HFFc6 (cell line): Measurements from ENCODE around the gene PLAAT3. TPM values are rescaled to one million over a fixed set of nuclear protein-coding genes. Genes with fewer than 3 reads are reported as not detected.

Experiments used
- DNase-seq: peaks from one replicate; pipeline ENCODE4 v3.0.0-alpha.2; 2018
- H3K27ac Mint-ChIP-seq: 2 replicates; pipeline ENCODE4 v1.8.0; 2020; ENCODE audit warnings: mild to moderate bottlenecking, mixed read lengths
- H3K27me3 Mint-ChIP-seq: 2 replicates; pipeline ENCODE4 v1.8.0; 2021; ENCODE audit warnings: mild to moderate bottlenecking, moderate library complexity, mixed read lengths; ENCODE audit not compliant: insufficient read depth
- H3K36me3 Mint-ChIP-seq: 2 replicates; pipeline ENCODE4 v1.8.0; 2021; ENCODE audit warnings: low read depth, mixed read lengths
- H3K4me1 Mint-ChIP-seq: 2 replicates; pipeline ENCODE4 v1.8.0; 2020; ENCODE audit warnings: low read depth, mixed read lengths
- H3K4me3 Mint-ChIP-seq: 2 replicates; pipeline ENCODE4 v1.8.0; 2020; ENCODE audit warnings: mild to moderate bottlenecking, moderate library complexity, mixed read lengths
- H3K9me3 Mint-ChIP-seq: 2 replicates; pipeline ENCODE4 v1.8.0; 2020; ENCODE audit warnings: mild to moderate bottlenecking, mixed read lengths
- CTCF ChIP-seq: fragments of 200-600 bp; sonication (generic); IDR thresholded peaks from 2 replicates; pipeline ENCODE4 v1.5.0; 2021; ENCODE audit warnings: antibody characterized with exemption, mild to moderate bottlenecking
- total RNA-seq, 6 experiments: library from RNA; stranded (reverse); fragmentation: NEBNext Ultra II Directional; extraction: Animal tissue kit (Norgen Biotek cat#: 25700); gene quantifications; 2 replicates in 1 of 6; 3 replicates in 5 of 6; pipeline ENCODE4 v1.2.3, GENCODE V29; 2021

Gene PLAAT3
- total RNA-seq, 6 experiments from 2014 or later, result 8.0 to 11.2 (median 8.6) TPM

GRCh38 chr11:63613517-63614135 lies 607 bp downstream of the PLAAT3 start:
- no peaks in the 10 kb centered on the region for H3K9me3 Mint-ChIP-seq
- no peaks in the 10 kb centered on the region for H3K36me3 Mint-ChIP-seq
- no peak for DNase-seq
- TF ChIP-seq CTCF, result no peak
- H3K4me3 Mint-ChIP-seq, result peak overlapping the region; percentile 89
- peak overlapping the region; percentile 26; the same call in 1 of the 2 replicates for H3K27ac Mint-ChIP-seq
- peaks cover 41% of the 10 kb centered on the region for H3K4me1 Mint-ChIP-seq
- H3K27me3 Mint-ChIP-seq, result no peaks in the 10 kb centered on the region; the same call in 1 of the 2 replicates

GRCh38 chr11:63612181-63612580 lies 2.1 kb downstream of the PLAAT3 start:
- H3K27me3 Mint-ChIP-seq, result no peaks in the 10 kb centered on the region; the same call in 1 of the 2 replicates
- TF ChIP-seq CTCF, result no peak
- no peaks in the 10 kb centered on the region for H3K36me3 Mint-ChIP-seq
- no peaks in the 10 kb centered on the region for H3K9me3 Mint-ChIP-seq
- H3K27ac Mint-ChIP-seq, result no peak overlapping the region
- no peak for DNase-seq
- H3K4me1 Mint-ChIP-seq, result peaks cover 53% of the 10 kb centered on the region
- no peak overlapping the region for H3K4me3 Mint-ChIP-seq

- no peak overlapping the region for H3K27ac Mint-ChIP-seq
- H3K4me3 Mint-ChIP-seq, result no peak overlapping the region
- no peak for DNase-seq
- H3K4me1 Mint-ChIP-seq, result peaks cover 53% of the 10 kb centered on the region
- H3K36me3 Mint-ChIP-seq, result no peaks in the 10 kb centered on the region
- TF ChIP-seq CTCF, result no peak
- H3K9me3 Mint-ChIP-seq, result no peaks in the 10 kb centered on the region
- no peaks in the 10 kb centered on the region; the same call in 1 of the 2 replicates for H3K27me3 Mint-ChIP-seq
These were observed 2.9 kb downstream of the PLAAT3 start for GRCh38 chr11:63611395-63611747.

GRCh38 chr11:63610604-63611394 lies 3.4 kb downstream of the PLAAT3 start:
- no peaks in the 10 kb centered on the region for H3K36me3 Mint-ChIP-seq
- H3K27ac Mint-ChIP-seq, result no peak overlapping the region
- no peak for TF ChIP-seq CTCF
- H3K4me3 Mint-ChIP-seq, result no peak overlapping the region
- DNase-seq, result no peak
- peaks cover 53% of the 10 kb centered on the region for H3K4me1 Mint-ChIP-seq
- no peaks in the 10 kb centered on the region for H3K9me3 Mint-ChIP-seq
- no peaks in the 10 kb centered on the region; the same call in 1 of the 2 replicates for H3K27me3 Mint-ChIP-seq

GRCh38 chr11:63609971-63610580 lies 4.2 kb downstream of the PLAAT3 start:
- H3K4me1 Mint-ChIP-seq, result peaks cover 53% of the 10 kb centered on the region
- no peaks in the 10 kb centered on the region for H3K36me3 Mint-ChIP-seq
- no peak for DNase-seq
- H3K4me3 Mint-ChIP-seq, result no peak overlapping the region
- H3K27me3 Mint-ChIP-seq, result no peaks in the 10 kb centered on the region; the same call in 1 of the 2 replicates
- TF ChIP-seq CTCF, result no peak
- no peak overlapping the region for H3K27ac Mint-ChIP-seq
- H3K9me3 Mint-ChIP-seq, result no peaks in the 10 kb centered on the region
